Left ventricle myocardium inferior (tissue), 1 donor: Measurements from ENCODE around the gene ODAPH. TPM values are rescaled to one million over a fixed set of nuclear protein-coding genes. Genes with fewer than 3 reads are reported as not detected.
"Not testable (repeated sequence)": the region's sequence is repeated elsewhere in the genome, so short reads cannot be mapped to it uniquely, and the experiment has no call there.

Experiments
- DNase-seq: peaks from one replicate; pipeline ENCODE4 v3.0.0-alpha.2; 2020
- H3K27ac ChIP-seq: fragments of 200-600 bp; replicated peaks from 2 replicates; pipeline ENCODE4 v1.8.0; 2021
- H3K27me3 ChIP-seq: fragments of 200-600 bp; 2 replicates; pipeline ENCODE4 v1.8.0; 2021; ENCODE audit warnings: low read depth
- H3K36me3 ChIP-seq: fragments of 200-600 bp; 2 replicates; pipeline ENCODE4 v1.8.0; 2021
- H3K4me1 ChIP-seq: fragments of 200-600 bp; 2 replicates; pipeline ENCODE4 v1.8.0; 2021
- H3K4me3 ChIP-seq: fragments of 200-600 bp; 2 replicates; pipeline ENCODE4 v1.8.0; 2021; ENCODE audit warnings: mild to moderate bottlenecking, moderate library complexity
- H3K9me3 ChIP-seq: fragments of 200-600 bp; replicated peaks from 2 replicates; pipeline ENCODE4 v1.8.0; 2021
- intact Hi-C: fragments of 100-400 bp; cut with micrococcal nuclease; formaldehyde crosslinking; loops from one replicate; pipeline ENCODE4 v1.11.0; 2022
- long read RNA-seq: library from polyadenylated mRNA; unstranded; transcript quantifications from one replicate; pipeline ENCODE4 v2.0.0, GENCODE V29; 2021
- total RNA-seq: library from RNA; stranded (reverse); fragmentation: NEBNext Ultra II Directional; extraction: Animal tissue kit (Norgen Biotek cat#: 25700); gene quantifications from one replicate; pipeline ENCODE4 v1.2.1, GENCODE V29; 2021
- TF ChIP-seq, protein P1 (sequence below): fragments of 200-600 bp; IDR thresholded peaks from 2 replicates; pipeline ENCODE4 v1.8.0; 2021; ENCODE audit warnings: antibody characterized with exemption, mild to moderate bottlenecking, borderline replicate concordance
- donor health status: DM: no; HTN: yes; CAD: no; lungs with severe emphysema.

Gene ODAPH, protein sequence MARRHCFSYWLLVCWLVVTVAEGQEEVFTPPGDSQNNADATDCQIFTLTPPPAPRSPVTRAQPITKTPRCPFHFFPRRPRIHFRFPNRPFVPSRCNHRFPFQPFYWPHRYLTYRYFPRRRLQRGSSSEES
- not detected for total RNA-seq
- long read RNA-seq: 0 reads

DNA sequence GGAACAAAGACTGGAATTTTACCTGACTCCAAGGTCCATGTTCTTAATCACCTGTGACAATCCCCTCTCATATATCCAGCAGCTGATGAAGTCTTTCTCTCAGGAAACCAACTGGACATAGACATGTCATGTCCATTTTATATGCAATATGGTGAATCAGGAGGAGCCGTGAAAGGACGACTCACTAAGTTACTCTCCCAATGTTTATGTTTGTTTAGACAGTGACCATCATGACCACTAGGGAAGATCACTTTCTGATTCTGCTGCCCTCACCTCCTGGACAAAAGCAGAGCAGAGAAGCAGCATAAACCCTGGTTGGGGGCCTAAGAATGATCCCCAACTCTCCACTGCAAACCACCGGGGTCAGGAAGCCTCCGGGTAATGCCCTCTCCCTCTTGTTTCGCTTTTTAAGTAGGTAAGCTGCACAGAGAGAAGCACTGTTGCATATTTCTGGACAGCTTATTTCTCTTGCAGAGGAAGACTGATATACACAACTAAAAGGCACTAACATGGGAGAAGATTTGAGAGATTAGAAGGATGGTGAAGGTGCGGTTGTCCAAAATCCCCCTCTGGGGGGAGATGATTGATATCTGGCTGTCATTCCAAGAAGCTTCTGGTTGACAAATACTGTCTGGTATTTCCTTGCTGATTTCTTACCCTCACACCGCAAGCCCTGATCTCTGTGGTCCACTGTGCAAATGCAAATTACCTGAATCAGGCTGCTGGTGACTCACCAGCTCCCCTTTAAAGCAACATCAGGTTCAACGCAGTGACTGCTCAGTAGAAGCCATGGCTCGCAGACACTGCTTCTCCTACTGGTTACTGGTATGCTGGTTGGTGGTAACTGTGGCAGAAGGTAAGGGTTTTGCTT, at the start of gene ODAPH:
Gene ODAPH, plus strand, starts transcription at position 773 of the 871 bp plus-strand sequence. Its CDS starts 17 bp downstream, at position 790.
- intact Hi-C loops: no loop called here
- no peak within 1 kb of the TSS for H3K4me3 ChIP-seq
- H3K9me3 ChIP-seq: no peaks in the 10 kb centered on the region
- no peak within 1 kb of the TSS for H3K27ac ChIP-seq
- TF ChIP-seq, protein P1, sequence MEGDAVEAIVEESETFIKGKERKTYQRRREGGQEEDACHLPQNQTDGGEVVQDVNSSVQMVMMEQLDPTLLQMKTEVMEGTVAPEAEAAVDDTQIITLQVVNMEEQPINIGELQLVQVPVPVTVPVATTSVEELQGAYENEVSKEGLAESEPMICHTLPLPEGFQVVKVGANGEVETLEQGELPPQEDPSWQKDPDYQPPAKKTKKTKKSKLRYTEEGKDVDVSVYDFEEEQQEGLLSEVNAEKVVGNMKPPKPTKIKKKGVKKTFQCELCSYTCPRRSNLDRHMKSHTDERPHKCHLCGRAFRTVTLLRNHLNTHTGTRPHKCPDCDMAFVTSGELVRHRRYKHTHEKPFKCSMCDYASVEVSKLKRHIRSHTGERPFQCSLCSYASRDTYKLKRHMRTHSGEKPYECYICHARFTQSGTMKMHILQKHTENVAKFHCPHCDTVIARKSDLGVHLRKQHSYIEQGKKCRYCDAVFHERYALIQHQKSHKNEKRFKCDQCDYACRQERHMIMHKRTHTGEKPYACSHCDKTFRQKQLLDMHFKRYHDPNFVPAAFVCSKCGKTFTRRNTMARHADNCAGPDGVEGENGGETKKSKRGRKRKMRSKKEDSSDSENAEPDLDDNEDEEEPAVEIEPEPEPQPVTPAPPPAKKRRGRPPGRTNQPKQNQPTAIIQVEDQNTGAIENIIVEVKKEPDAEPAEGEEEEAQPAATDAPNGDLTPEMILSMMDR: no peak
- peaks cover 36% of the 10 kb centered on the region for H3K27me3 ChIP-seq
- H3K36me3 ChIP-seq: no peaks in the 10 kb centered on the region
- H3K4me1 ChIP-seq: no peaks in the 10 kb centered on the region
- DNase-seq: no peak

DNA sequence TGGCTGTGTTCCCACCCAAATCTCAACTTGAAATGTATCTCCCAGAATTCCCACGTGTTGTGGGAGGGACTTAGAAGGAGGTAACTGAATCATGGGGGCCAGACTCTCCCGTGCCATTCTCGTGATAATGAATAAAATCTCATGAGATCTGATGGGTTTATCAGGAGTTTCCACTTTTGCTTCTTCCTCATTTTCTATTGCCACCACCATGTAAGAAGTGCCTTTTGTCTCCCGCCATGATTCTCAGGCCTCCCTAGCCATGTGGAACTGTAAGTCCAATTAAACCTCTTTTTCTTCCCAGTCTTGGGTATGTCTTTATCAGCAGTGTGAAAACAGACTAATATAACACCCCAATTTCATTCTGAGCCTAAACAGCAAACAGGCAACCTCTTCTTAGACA, 46.3 kb upstream of the ODAPH start:
- H3K36me3 ChIP-seq: peaks cover 32% of the 10 kb centered on the region
- peaks cover 52% of the 10 kb centered on the region for H3K4me1 ChIP-seq
- intact Hi-C loops, H3K27ac ChIP-seq, H3K4me3 ChIP-seq, DNase-seq, H3K27me3 ChIP-seq, H3K9me3 ChIP-seq: not testable (repeated sequence)

DNA sequence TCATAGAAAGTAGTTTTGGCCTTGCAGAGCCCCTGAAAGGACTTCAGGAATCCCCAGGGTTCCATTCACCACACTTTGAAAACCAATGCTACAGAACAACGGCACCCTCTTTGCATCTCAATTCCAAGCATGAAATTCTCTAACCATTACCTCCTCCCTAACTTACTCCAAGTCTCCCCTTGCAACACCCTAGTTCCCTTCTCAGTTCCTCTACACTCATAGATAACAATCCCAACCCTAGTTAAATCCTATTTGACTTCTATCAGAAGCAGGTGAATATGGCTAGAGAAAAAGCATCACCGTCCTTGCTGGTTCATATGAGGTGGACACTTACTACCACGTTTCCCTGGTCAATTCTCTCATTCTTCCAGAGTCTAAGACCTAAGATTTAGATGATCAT, 44.0 kb upstream of the ODAPH start:
- Histone ChIP-seq H3K4me3 (peak overlapping the region; percentile 89), H3K27ac (peak overlapping the region; percentile 97)

DNA sequence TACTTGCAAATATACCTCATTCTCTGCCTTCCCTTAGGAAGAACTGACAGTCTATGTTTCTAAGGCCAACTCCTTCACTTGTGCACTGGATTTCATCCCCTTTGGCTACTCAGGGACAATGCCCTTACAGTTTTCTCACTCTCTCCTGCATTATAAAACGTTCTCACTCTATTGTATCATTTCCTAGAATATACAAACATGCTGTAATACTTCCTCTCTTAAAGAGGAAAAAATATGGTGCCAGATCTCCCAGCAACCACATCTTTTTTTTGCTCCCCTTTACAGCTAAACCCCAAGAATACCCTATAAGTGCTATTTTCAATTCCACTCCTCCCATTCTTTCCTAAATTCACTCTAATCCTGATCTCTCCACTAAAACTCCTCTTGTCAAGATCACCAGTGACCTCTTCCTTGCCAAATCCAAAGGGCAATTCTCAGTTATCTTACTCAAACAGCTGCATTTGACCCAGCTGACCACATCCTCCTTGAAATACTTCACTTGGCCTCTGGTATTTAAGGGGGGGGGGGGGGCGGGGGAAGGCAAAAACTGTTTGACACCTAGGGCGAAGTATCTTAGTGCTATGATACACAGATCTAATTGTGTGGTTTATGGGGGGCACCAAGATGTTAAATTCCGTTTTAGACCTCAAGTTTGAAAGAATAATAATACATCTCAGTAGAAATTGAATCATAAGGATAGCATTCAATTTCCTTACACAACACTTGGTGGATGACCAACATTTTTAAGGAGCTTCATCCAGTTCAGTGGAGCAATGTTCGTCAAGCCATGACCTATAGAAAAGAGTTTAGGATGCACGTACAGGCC, 43.3 kb upstream of the ODAPH start:
- peaks cover 68% of the 10 kb centered on the region for H3K4me1 ChIP-seq

More for the DNA sequence above, 44.0 kb upstream of the ODAPH start:
- DNase-seq: no peak
- Histone ChIP-seq H3K27me3 (no peaks in the 10 kb centered on the region), H3K36me3 (peaks cover 20% of the 10 kb centered on the region), H3K9me3 (no peaks in the 10 kb centered on the region), H3K4me1 (peaks cover 68% of the 10 kb centered on the region)
- TF ChIP-seq, protein P1: no peak
- intact Hi-C loops: no loop called here

DNA sequence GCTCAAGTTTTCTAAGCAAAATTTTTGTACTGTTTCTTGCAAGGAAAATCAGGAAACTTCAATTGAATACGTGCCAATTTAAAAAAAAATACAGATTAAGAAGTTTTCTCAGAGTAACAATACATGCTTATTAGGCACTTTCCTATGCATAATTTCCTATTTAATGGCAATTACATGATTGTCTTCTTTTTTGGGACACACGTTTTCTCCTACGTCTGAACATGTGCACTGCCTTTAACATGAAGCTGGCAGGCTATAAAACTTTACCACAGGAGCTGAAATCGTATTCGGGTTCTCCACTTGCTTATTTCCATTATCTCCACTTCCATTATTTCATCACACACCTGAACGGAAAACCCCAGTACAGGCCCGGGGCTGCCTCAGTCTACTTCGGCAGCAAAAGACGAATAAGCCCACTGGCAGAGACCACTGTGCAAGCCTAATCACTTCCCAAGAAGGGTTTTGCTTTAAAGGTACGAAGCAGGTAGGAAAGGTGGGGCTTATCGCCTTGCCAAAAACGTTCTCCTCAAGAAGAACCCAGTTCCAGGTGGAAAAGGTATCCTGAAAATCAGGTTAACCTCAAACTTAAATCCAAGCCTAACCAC, 42.2 kb upstream of the ODAPH start:
- no peak for DNase-seq
- H3K36me3 ChIP-seq: peaks cover 17% of the 10 kb centered on the region
- no peaks in the 10 kb centered on the region for H3K27me3 ChIP-seq
- intact Hi-C loops: no loop called here
- peaks cover 68% of the 10 kb centered on the region for H3K4me1 ChIP-seq
- H3K27ac ChIP-seq: peak overlapping the region; percentile 97
- H3K9me3 ChIP-seq: no peaks in the 10 kb centered on the region
- peak overlapping the region; percentile 89 for H3K4me3 ChIP-seq
- TF ChIP-seq, protein P1: no peak

More for the DNA sequence above, 43.3 kb upstream of the ODAPH start:
- Histone ChIP-seq H3K27ac (peak overlapping the region; percentile 97), H3K36me3 (peaks cover 20% of the 10 kb centered on the region), H3K27me3 (no peaks in the 10 kb centered on the region), H3K9me3 (no peaks in the 10 kb centered on the region), H3K4me3 (peak overlapping the region; percentile 89)
- TF ChIP-seq, protein P1: no peak
- intact Hi-C loops: no loop called here
- DNase-seq: no peak
